HL-60 (cell line): ENCODE measurements around the gene GAREM1.

ENCODE experiments used
- DNase-seq, 2 experiments: peaks; one replicate each; pipeline ENCODE4 v3.0.0-alpha.2; 2010 to 2020; ENCODE audit warnings: low read depth in 1 of 2, low spot score in 1 of 2
- H3K27ac ChIP-seq: fragments of 250-450 bp; sonication (Bioruptor Pico); replicated peaks from 2 replicates; pipeline ENCODE4 v1.5.1; 2020; ENCODE audit warnings: mild to moderate bottlenecking, moderate library complexity
- H3K27me3 ChIP-seq: fragments of 250-450 bp; sonication (Bioruptor Pico); 2 replicates; pipeline ENCODE4 v1.5.1; 2021; ENCODE audit warnings: mild to moderate bottlenecking, moderate library complexity; ENCODE audit not compliant: insufficient read depth, poor library complexity, severe bottlenecking
- H3K4me3 ChIP-seq: replicated peaks from 2 replicates; pipeline ENCODE4 v1.5.1; 2011; ENCODE audit warnings: mild to moderate bottlenecking, control low read depth, low read length; ENCODE audit not compliant: insufficient read depth
- CTCF ChIP-seq: IDR thresholded peaks from one replicate; pipeline ENCODE4 v1.5.1; 2011; ENCODE audit warnings: low read length, control low read depth, inconsistent platforms; ENCODE audit not compliant: insufficient read depth
- GABPA ChIP-seq: IDR thresholded peaks from 2 replicates; pipeline ENCODE4 v1.6.1; 2012; ENCODE audit warnings: low read depth
- POLR2AphosphoS5 ChIP-seq: IDR thresholded peaks from 2 replicates; pipeline ENCODE4 v1.6.1; 2012; ENCODE audit warnings: low read depth
- SPI1 ChIP-seq: IDR thresholded peaks from 2 replicates; pipeline ENCODE4 v1.6.1; 2012; ENCODE audit warnings: low read depth, mild to moderate bottlenecking, borderline replicate concordance
- TF ChIP-seq, protein P1 (sequence below): IDR thresholded peaks from 2 replicates; pipeline ENCODE4 v1.6.1; 2012; ENCODE audit warnings: low read depth; ENCODE audit not compliant: insufficient replicate concordance

Gene GAREM1

GRCh38 chr18:32368170-32368569, 102.5 kb downstream of the GAREM1 start:
- TF ChIP-seq SPI1 (no peak), CTCF (no peak), POLR2AphosphoS5 (no peak), GABPA (no peak)
- TF ChIP-seq, protein P1, sequence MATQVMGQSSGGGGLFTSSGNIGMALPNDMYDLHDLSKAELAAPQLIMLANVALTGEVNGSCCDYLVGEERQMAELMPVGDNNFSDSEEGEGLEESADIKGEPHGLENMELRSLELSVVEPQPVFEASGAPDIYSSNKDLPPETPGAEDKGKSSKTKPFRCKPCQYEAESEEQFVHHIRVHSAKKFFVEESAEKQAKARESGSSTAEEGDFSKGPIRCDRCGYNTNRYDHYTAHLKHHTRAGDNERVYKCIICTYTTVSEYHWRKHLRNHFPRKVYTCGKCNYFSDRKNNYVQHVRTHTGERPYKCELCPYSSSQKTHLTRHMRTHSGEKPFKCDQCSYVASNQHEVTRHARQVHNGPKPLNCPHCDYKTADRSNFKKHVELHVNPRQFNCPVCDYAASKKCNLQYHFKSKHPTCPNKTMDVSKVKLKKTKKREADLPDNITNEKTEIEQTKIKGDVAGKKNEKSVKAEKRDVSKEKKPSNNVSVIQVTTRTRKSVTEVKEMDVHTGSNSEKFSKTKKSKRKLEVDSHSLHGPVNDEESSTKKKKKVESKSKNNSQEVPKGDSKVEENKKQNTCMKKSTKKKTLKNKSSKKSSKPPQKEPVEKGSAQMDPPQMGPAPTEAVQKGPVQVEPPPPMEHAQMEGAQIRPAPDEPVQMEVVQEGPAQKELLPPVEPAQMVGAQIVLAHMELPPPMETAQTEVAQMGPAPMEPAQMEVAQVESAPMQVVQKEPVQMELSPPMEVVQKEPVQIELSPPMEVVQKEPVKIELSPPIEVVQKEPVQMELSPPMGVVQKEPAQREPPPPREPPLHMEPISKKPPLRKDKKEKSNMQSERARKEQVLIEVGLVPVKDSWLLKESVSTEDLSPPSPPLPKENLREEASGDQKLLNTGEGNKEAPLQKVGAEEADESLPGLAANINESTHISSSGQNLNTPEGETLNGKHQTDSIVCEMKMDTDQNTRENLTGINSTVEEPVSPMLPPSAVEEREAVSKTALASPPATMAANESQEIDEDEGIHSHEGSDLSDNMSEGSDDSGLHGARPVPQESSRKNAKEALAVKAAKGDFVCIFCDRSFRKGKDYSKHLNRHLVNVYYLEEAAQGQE: no peak
- DNase-seq: no peak
- peaks cover 2% of the 10 kb centered on the region for H3K27me3 ChIP-seq
- H3K4me3 ChIP-seq: no peak overlapping the region
- H3K27ac ChIP-seq: no peak overlapping the region

DNA sequence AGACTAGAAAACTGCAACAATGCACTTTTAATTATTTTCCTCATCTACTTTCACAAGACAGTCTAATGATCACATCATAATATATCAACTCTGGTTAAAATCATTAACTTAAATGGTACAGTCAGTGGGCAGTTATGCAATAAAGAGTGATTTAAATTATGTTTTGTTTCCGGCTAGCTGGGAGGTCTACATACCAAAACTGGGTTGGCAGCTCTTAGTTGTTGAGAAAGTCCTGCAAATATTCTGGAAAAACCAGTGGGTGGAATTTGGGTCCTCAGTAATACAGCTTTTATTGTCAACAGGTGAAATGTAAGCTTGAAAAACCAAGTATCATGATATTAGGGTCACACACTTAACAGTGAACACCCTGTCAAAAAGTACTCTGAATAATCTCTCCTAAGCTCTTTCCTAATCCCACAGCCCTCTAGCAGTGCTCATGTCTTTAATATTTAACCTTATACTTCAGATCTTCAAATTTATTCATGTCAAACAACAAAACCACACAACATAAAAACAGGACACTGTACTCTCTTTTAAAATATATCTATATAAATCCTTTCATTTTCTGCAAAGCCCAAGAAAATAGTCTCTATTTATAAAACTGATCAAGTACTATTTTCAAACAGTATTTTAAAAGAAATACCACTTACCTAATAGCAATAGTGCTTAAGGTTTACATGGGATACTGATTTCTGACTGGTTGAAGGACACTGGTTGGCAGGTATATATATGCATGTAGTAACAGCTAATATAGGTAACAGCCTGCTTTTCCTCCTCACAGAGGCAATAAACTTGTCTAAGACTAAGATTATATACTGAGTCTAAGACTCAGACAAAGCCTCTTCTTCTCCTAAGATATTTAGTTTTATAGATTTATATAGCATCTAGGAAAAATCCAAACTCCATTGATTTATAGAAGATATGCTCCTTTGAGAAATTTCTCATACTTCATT, 103.8 kb downstream of the GAREM1 start:
- Histone ChIP-seq H3K27ac (no peak overlapping the region), H3K27me3 (peaks cover 4% of the 10 kb centered on the region), H3K4me3 (no peak overlapping the region)
- no peak for TF ChIP-seq SPI1
- no peak for TF ChIP-seq CTCF
- no peak for TF ChIP-seq GABPA
- TF ChIP-seq POLR2AphosphoS5: no peak
- TF ChIP-seq, protein P1: no peak
- no peak for DNase-seq

- peaks cover 2% of the 10 kb centered on the region for H3K27me3 ChIP-seq
- no peak for TF ChIP-seq GABPA
- no peak for TF ChIP-seq SPI1
- TF ChIP-seq, protein P1: no peak
- TF ChIP-seq CTCF: no peak
- TF ChIP-seq POLR2AphosphoS5: no peak
- H3K27ac ChIP-seq: no peak overlapping the region
- no peak overlapping the region for H3K4me3 ChIP-seq
- DNase-seq: no peak
Observed at GRCh38 chr18:32362484-32362883, 108.2 kb downstream of the GAREM1 start.
